Kidney (tissue), 14 donors: ENCODE measurements around the gene TLK2. TPM values are rescaled to one million over a fixed set of nuclear protein-coding genes. Genes with fewer than 3 reads are reported as not detected.

Experiments used
- DNase-seq, 5 donors: peaks; one replicate each; pipeline ENCODE4 v3.0.0-alpha.2; 2013 to 2020
- FAIRE-seq: peaks from 2 replicates; lab custom pipeline; 2012; peaks lifted over from hg19 to GRCh38; lab: Jason Lieb, UNC
- H3K27ac ChIP-seq, 2 donors: one replicate each; pipeline ENCODE4 v1.7.0; 2013; ENCODE audit warnings: low read depth in 2 of 2, low read length in 2 of 2, inconsistent platforms in 1 of 2
- H3K27me3 ChIP-seq: one replicate; pipeline ENCODE4 v1.7.1; 2013; ENCODE audit warnings: low read length, inconsistent platforms; ENCODE audit not compliant: control insufficient read depth, insufficient read depth
- H3K36me3 ChIP-seq, 3 donors: one replicate each; pipeline versions ENCODE4 v1.7.0 to v1.7.1; 2013; ENCODE audit warnings: low read length in 3 of 3, control low read depth in 1 of 3, inconsistent platforms in 1 of 3; ENCODE audit not compliant: insufficient read depth in 3 of 3, control insufficient read depth in 2 of 3
- H3K4me1 ChIP-seq, 3 donors: one replicate each; pipeline versions ENCODE4 v1.7.0 to v1.7.1; 2013; ENCODE audit warnings: low read length in 3 of 3, inconsistent platforms in 1 of 3, low read depth in 1 of 3; ENCODE audit not compliant: control insufficient read depth in 2 of 3, insufficient read depth in 2 of 3
- H3K4me3 ChIP-seq, 3 donors: one replicate each; pipeline versions ENCODE4 v1.7.0 to v1.8.1; 2013; ENCODE audit warnings: low read length in 3 of 3, control low read depth in 1 of 3, inconsistent platforms in 1 of 3
- H3K9ac ChIP-seq, 3 donors: one replicate each; pipeline versions ENCODE4 v1.7.0 to v1.7.1; 2013; ENCODE audit warnings: low read length in 3 of 3, control low read depth in 1 of 3, inconsistent platforms in 1 of 3
- H3K9me3 ChIP-seq, 3 donors: one replicate each; pipeline versions ENCODE4 v1.7.0 to v1.7.1; 2013; ENCODE audit warnings: low read length in 3 of 3, control low read depth in 1 of 3, inconsistent platforms in 1 of 3; ENCODE audit not compliant: control insufficient read depth in 2 of 3, insufficient read depth in 1 of 3
- intact Hi-C: fragments of 100-400 bp; cut with DNase I; formaldehyde crosslinking; loops from one replicate; pipeline ENCODE4 v1.11.1; 2022
- polyA plus RNA-seq: library from polyadenylated mRNA; stranded (reverse); fragments of 350-450 nt; fragmentation: Illumina TruSeq; extraction: RNeasy Lipid Tissue Mini Kit (QIAGEN cat#74804); gene quantifications from one replicate; pipeline ENCODE4 v1.2.3, GENCODE V29; 2014; ENCODE audit warnings: low read depth, low replicate concordance; ENCODE audit not compliant: insufficient read depth
- total RNA-seq: library from RNA; stranded (reverse); fragmentation: NEBNext Ultra II Directional; extraction: Animal tissue kit (Norgen Biotek cat#: 25700); gene quantifications from one replicate; pipeline ENCODE4 v1.2.1, GENCODE V29; 2021
- TF ChIP-seq, protein P1 (sequence below): IDR thresholded peaks from 3 replicates; pipeline ENCODE4 v1.5.1; 2012; ENCODE audit warnings: mild to moderate bottlenecking, moderate library complexity, borderline replicate concordance; ENCODE audit not compliant: insufficient read depth; ENCODE audit errors: extremely low read depth
- donor health status: control.
- donor health status: control.
- donor health status: control.
- donor health status: control.
- donor health status: control.
- donor health status: DM: yes; HTN: yes; CAD: no.
- donor health status: Normal renal cell carcinoma (clear cell type).

TLK2 gene
- total and polyA plus RNA-seq, 2 donors from 2014 or later: 15.6 to 43.0 TPM

DNA sequence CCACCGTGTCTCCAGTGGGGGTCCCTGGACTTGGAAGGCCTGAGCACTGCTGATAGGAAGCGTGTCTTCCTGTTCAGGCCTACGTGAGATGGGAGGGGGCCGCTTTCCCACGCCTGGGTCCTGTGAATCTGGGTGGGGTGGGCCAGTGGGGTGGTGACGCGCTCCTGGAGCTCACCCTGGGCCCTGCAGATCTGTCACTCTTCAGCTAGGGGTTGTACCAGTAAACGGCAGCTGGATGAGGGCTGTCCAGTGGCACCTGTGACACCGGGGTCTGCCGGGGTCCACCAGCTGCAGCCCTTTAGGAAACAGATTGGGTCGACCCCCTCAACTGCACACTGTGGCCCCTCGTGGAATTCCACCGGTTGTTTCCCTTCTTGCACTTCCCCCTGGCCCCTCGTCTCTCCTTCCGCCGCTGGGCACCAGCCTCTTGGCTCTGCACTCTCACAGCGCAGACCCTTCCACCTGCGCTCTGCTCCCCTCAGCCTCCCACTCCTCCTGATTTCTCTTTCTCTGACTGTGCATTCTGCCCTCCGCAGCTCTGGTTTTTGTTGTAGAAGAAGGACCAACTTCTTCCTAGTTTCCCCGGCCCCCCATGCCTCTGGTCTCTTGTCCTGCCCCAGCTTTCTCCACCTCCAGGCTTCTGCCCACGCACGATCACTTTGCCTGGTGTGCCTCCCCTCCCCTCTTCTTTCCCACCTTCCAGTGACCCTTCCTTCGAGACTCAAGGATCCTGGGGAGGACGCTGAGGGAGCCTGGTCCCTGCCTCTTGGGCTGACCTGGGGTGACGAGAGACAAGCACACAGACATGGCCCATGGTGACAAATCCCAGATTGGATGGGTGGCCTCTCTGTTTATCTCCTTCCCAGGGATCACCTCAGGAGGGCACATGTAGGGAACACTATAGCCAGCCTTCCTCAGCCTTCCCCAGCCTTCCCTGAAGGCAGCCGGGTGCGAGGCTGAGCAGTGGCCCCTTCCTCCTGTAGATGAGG is 153.6 kb downstream of the TLK2 start:
- H3K9ac ChIP-seq: no peak overlapping the region
- H3K27me3 ChIP-seq: no peaks in the 10 kb centered on the region
- no peak overlapping the region for H3K27ac ChIP-seq
- H3K4me1 ChIP-seq: peaks cover 0 to 4% (median 0%) of the 10 kb centered on the region in 3 donors
- FAIRE-seq (no peak), DNase-seq (no peak)
- no peak overlapping the region for H3K4me3 ChIP-seq
- H3K9me3 ChIP-seq: no peaks in the 10 kb centered on the region
- intact Hi-C loops: no loop called here
- TF ChIP-seq, protein P1, sequence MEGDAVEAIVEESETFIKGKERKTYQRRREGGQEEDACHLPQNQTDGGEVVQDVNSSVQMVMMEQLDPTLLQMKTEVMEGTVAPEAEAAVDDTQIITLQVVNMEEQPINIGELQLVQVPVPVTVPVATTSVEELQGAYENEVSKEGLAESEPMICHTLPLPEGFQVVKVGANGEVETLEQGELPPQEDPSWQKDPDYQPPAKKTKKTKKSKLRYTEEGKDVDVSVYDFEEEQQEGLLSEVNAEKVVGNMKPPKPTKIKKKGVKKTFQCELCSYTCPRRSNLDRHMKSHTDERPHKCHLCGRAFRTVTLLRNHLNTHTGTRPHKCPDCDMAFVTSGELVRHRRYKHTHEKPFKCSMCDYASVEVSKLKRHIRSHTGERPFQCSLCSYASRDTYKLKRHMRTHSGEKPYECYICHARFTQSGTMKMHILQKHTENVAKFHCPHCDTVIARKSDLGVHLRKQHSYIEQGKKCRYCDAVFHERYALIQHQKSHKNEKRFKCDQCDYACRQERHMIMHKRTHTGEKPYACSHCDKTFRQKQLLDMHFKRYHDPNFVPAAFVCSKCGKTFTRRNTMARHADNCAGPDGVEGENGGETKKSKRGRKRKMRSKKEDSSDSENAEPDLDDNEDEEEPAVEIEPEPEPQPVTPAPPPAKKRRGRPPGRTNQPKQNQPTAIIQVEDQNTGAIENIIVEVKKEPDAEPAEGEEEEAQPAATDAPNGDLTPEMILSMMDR: no peak
- no peaks in the 10 kb centered on the region for H3K36me3 ChIP-seq

DNA sequence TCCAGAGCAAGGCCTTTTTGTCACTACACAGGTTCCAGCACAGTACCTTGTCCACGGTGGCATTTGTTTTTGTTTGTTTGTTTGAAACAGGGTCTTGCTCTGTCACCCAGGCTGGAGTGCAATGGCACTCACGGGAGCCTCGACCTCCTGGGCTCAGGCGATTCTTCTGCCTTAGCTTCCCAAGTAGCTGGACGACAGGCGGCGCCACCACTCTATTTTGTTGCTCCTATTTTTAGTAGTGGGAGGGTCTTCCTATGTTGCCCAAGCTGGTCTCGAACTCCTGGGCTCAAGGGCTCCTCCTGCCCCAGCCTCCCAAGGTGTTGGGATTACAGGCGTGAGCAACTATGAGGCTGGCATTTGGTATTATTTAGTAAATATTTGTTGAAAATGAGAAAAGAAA is 159.2 kb downstream of the TLK2 start:
- FAIRE-seq (no peak), DNase-seq (peak in 1 of 5 donors; percentile 35)
- intact Hi-C loops: no loop called here
- H3K36me3 ChIP-seq: no peaks in the 10 kb centered on the region
- H3K9me3 ChIP-seq: no peaks in the 10 kb centered on the region
- no peak overlapping the region for H3K27ac ChIP-seq
- TF ChIP-seq, protein P1: no peak
- H3K4me3 ChIP-seq: no peak overlapping the region
- no peak overlapping the region for H3K9ac ChIP-seq
- no peaks in the 10 kb centered on the region for H3K27me3 ChIP-seq
- H3K4me1 ChIP-seq: no peaks in the 10 kb centered on the region

DNA sequence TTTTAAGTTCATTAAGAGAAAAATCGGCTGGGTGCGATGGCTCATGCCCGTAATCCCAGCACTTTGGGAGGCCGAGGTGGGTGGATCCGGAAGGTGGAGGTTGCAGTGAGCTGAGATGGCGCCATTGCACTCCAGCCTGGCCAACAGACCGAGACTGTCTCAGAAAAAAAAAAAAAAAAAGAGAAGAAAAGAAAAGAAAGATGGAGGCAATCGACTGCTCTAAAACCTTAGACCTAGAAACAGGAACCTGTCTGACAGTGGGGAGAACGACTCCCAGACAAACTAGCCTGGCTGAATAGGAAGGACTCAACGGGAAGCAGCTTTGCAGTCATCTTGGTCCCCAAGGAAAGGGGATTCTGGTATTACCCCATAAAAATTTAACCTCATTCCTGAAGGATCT is 162.5 kb downstream of the TLK2 start:
- Histone ChIP-seq H3K27me3 (no peaks in the 10 kb centered on the region), H3K4me3 (no peak overlapping the region), H3K9ac (no peak overlapping the region), H3K4me1 (no peaks in the 10 kb centered on the region), H3K36me3 (no peaks in the 10 kb centered on the region), H3K27ac (no peak overlapping the region), H3K9me3 (no peaks in the 10 kb centered on the region)
- intact Hi-C loops: no loop called here
- TF ChIP-seq, protein P1: no peak
- no peak for FAIRE-seq
- no peak for DNase-seq
